HG03457 (cell line): ENCODE measurements around the gene FOXL1.

Experiments
- ATAC-seq: cut with Tn5 transposase; IDR thresholded peaks from one replicate; pipeline ENCODE4 v1.9.1; 2021; ENCODE audit warnings: moderate number of reproducible peaks; ENCODE audit not compliant: unreplicated experiment

Gene FOXL1

DNA sequence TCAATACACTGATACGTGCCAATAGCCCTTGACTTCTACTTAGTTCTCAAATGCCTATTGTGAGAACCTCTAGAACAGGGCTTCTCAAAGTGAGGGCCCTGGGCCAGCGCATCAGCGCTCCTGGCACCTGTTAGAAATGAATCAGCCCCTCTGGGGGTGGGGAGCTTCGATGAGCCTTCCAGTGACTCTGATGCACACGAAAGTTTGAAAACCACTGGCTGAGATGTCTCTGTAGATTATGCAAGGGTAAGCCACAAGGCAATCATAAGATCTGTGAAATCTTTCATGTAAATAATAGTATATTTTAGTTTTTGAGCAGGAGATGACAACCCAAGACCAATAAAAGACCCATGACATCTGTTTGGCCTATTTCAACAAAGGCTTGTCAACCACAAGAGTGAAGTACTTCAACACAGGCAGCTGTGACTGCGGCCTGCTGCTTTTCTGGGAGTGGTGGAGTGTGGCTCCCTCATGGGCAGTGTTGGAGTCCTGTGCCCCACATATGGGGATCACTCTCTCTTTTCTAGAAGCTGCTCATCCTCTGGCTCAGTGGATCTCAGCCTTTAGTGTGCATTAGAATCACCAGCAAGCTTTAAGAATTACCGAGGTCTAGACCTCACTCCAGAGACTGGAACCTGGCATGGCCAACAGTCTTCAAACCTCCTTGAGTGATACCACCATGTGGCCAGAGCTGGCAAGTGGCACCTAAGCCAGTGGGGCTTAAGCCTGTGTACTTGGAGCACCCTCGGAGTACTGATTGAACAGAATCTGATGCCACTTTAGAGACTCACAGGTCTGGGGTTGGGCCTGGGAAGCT lies 29.1 kb upstream of the FOXL1 start:
- ATAC-seq, result no peak

DNA sequence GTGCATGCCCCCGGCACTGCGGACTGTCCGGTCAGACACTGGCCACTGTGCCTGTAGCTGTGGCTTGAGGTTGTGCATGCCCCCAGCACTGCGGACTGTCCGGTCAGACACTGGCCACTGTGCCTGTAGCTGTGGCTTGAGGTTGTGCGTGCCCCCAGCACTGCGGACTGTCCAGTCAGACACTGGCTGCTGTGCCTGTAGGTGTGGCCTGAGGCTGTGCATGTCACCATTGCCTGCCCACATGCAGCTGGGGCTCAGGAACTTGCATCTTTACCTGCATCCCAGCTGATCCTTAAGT lies 28.5 kb upstream of the FOXL1 start:
- ATAC-seq, result no peak

DNA sequence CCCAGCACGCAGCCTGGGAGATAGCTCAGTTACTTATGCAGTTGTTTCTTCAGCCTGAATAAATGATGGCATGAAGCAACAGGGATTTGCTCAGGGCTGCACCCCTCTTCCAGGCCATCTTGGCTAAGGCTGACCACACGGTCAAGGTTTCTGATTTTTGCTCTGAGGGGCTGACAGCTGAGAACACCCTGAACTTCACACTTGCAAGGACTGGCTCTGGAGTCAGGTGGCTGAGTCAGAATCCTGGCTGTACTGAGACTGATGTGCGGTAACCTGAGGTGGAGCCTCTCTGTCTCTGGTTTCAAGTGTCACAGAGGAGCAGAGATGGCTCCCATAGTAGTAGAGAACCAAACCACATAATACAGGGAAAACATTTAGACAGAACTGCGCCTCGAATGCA lies 28.1 kb upstream of the FOXL1 start:
- no peak for ATAC-seq

DNA sequence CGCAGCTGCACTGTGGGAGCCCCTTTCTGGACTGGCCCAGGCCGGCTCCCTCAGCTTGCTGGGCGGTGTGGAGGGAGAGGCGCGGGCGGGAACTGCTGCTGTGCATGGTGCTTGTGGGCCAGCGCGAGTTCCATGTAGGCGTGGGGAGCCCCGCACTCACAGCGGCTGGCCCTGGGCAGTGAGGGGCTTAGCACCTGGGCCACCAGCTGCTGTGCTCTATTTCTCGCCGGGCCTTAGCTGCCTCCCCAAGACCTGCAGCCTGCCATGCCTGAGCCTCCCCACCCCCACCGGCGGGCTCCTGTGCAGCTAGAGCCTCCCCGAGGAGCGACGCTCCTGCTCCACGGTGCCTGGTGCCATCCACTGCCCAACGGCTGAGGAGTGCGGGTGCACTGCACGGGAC lies 25.0 kb upstream of the FOXL1 start:
- ATAC-seq, result no peak

DNA sequence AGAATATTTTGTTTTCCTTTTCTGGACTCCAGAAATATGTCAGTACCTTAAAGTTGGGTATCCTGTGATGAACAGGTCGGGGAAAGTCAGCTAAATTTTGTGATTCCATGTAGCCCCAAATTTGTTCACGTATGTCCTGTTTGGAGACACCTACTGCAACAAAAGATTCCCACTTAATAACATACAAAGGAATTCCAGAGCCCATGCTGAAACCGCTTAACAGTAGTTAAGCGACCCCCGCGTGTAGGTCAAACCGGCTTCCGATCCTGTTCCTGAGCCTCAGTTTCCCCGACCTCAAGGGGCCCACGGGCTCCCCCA lies 23.8 kb upstream of the FOXL1 start:
- no peak for ATAC-seq

DNA sequence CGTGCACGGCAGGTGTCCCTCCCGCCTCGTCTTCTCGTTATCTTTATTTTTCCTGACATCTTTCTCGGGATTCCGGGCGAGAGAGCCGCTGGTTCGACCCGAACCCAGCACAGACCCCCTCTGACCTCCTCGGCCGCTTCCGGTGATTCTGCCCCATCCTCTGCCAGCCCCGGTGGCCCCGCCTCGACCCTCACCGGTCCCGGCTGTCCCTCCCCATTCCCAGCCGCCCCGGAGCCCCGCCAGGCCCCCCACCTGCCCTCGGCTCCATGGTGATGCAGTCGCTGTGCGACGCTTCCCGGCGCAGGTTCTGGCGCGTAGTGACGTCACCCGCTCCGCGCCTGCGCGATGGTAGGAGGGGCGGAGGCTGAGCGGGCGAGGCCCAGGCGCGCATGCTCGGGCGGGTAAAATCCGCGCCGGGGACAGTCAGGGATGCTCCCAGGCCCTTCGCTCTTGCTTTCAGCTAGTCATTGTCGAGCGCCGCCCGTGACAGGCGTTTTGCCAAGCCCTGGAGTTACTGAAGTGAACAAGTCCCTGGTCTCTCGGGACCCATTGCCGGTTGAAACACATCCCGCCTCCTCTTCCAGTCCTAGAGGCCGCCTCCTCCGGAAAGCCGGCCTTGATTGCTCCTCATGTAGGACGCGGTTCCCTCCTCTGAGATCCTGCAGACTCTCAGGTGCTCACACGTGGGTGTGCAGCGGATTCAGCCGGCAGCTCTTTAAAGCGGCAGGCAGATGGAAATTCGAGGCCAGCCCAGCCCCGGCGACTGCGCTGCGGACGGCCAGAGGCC lies 23.2 kb upstream of the FOXL1 start, which contains the start of gene MTHFSD:
TSS of gene MTHFSD (minus strand) at position 319 of the 787 bp plus-strand sequence. CDS start at position 268, 51 bp downstream.
- ATAC-seq, result peak; percentile 60

DNA sequence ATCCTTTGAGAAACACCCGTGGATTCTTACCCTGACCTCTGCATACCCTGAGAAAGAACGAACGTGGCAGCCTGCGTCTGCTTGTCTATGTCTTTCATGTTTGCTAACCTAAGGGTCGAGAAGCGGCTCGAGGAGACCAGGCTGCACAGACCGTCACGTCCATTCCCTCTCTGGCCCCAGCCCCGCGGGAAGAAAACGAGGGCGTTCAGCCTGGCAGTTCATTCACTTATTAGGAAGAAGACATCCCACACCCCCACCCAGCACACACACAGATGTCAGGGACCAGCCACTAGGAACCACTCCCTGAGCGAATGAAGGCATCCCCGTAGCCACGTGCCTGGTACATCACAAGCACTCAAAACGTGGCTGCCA lies 22.7 kb upstream of the FOXL1 start:
- no peak for ATAC-seq

DNA sequence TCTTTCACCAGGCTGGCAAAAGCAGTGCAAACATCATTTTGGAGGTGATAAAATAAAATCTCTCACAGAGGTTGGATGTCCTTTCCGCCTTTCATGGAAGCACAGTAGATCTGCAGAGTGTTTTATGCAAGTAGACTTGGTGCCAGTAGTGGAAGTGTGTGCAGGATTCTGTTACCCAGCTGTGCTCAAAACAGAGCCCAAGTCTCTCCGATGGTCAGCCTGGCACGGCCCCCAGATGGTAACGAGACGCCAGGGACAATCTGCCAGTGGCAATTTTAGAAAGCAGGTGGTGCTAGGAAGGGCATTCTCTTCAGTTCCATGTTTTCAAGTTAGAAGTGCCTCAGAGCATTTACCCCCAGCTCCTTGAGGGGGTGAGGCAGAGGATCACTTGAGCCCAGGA lies 21.8 kb upstream of the FOXL1 start:
- no peak for ATAC-seq

DNA sequence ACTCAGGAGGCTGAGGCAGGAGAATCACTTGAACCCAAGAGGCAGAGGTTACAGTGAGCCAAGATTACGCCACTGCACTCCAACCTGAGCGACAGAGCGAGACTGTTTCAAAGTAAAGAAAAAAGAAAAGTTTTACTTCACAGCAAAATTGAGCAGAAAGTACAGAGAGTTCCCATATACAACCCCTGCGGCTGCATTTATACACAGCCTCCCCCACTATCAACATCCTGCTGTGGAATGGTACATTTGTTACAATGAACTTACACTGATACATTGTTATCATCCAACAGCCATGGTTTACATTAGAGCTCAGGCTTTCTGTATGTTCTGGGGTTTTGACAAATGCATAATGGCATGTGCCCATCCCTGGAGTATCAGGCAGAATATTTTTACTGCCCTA lies 20.8 kb upstream of the FOXL1 start:
- ATAC-seq, result no peak

DNA sequence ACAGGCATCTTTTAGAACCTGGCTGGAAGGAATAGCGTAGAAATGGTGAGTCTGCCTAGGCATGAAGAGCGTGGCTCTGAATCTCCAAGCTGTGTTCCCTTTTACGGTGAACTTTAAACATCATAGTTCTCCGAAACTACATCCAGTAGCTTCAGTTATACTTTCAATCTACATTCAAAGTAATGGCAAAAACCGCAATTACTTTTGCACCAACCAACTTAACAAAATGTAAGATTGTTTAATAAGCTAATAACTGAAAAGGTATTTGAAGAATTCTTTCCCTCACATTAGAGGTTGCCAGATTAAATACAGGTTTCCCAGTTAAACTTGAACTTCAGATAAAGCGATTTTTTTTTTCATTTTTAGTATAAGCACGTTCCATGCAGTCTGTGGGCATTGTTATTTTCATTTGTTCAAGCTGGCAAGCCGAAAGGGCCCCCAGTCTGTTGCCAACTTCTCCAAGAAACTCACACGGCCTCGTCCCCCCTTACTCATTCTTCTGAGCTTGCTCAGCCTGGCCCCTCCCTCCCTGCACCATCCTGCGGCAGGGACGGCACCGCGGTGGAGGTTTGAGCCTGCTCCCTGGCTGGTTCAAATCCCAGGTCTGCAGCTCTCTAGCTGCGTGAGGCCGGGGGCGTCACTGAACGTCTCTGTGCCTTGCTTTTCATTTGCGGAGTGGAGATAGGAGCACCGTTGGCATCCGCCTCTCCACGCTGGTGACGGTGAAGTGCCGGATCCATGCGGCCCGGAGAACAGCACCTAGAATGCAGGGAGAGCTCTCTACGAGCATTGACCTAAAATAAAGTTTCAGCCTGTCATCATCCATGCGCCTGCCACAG lies 19.8 kb upstream of the FOXL1 start:
- no peak for ATAC-seq

DNA sequence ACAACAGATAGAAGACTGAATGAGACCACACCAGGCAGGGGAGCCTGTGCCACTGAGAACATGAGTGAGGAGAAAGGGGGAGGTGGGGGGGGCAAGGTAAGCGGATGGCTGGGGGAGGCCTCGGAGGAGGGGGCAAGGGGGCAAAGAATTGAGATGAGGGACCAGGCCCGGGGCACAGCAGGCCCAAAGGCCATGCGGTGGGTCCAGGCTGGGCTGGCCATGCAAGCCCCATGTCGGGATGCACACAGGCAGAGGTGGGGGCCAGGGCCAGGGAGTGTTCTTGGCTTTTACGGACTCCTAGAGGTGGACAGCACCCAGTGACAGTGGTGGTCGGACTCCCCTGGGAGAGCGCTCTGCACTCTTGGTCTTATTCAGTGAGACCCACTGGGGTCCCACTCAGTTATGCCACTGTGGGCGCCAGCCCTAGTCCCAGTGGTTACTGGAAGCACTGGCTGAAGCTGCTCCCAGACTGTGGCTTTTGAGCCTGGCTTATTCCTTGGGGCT lies 18.5 kb upstream of the FOXL1 start:
- no peak for ATAC-seq

DNA sequence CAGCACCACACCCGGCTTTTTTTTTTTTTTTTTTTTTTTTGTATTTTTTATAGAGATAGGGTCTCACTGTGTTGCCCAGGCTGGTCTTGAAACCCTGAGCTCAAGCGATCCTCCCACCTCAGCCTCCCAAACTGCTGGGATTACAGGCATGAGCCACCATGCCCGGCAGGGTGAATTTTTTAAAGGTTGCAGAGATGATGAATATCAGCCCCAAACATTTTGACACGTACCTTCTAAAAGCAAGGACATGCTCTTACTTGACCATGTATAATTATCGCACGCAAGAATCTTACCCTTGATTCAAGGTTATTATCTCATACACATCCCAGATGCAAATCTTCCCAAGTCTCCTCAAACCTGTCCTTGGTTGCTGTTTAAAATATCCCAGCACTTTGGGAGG lies 16.0 kb upstream of the FOXL1 start:
- no peak for ATAC-seq

DNA sequence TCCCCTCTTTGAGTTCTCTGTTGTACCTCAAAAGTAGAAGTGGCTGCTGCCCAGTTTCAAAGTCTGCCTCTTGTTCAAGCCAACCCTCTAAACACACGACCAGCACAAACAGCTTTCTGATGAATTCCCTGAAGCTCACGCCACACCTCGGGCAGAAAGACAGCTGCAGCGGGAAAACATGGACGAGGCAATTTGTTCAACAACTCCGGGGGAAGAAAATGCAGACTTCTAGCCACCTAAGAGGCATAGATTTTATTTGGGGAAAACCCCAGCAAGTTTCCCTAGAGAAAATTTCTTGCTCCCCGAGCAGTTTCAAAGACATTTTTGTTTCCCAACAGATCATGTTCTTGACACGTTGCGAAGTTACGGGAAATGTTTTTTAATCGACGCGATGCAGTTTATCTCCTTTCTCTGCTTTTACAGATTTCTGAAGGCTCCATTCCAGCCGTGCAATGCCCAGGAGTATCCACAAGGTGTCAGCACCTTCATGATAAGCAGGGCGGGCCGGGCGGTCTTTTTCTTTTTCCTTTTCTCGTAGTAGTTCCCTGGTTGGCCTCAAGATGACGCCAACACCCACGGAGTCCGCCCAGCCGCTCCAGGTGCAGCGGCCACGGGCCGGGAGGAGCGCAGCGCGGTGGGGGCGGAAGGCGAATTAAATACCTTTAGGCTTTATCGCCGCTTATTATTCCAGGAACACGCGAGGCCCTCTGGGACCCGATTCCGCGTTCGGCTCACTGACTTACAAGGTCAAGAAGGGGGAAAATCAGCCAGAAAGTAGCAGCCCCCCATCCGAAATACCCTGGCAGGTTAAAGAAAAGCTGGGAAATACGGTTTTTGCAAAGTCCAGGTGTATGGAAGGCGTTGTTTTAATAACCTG lies 14.6 kb upstream of the FOXL1 start:
- ATAC-seq, result no peak

DNA sequence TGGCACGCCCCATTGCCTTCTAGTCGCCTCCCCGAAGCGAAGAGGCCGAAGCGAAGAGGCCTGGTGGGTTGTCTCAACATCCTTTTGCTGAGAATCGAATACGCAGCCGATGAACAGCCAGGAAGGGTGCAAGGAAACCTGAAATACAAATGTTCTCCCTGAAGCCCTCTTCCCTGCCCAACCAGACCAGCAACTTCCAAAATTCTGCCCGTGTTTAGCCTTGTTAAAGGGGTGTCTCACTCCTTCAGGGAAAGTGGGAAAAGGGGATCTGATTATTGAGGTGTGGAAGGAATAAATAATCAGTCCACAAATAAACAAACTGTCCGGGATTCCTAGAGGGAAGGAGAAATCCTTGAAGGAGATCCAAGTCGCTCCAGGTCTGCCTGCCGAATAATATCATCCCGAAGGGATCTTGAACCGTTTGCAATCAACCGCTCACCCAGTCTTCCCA lies 13.1 kb upstream of the FOXL1 start:
- ATAC-seq, result no peak

DNA sequence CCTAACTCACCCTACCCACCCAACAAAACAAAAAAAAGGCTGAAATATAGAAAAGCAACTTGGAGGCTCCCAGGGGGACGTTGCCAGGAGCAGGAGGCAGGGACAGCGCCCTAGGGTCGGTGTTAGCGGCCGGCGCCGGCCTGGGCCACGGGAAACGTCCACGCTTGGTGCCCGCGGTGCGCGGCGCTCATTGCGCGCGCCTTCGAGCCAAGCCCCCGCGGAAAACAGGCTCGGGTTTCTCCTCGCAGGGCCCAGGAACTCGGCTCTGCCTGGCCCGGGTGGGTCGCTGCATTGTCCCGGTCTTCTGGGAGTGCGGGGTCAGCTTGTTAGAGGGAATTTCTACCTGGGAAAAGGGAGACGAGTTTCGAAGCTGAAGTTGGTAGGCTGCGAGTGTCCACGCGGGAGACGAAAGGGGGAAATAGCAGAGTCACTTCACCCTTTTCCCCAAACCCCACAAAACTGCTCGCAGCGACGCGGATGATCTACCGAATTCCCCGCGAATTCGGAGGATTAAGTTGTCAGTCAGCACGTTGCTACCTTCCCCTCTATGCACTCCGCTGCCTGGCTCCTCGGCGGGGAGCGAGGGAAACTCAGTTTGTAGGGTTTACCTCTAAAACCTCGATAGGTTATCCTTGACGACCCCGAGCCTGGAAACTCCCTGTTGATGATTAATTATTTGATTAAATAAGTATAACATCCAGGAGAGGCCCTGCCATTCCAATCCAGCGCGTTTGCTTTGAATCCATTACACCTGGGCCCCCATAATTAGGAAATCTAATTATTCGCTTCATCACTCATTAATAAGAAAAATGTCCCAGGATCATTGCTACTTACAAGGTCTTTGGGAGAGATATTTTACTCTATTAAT lies 12.5 kb upstream of the FOXL1 start:
- no peak for ATAC-seq

DNA sequence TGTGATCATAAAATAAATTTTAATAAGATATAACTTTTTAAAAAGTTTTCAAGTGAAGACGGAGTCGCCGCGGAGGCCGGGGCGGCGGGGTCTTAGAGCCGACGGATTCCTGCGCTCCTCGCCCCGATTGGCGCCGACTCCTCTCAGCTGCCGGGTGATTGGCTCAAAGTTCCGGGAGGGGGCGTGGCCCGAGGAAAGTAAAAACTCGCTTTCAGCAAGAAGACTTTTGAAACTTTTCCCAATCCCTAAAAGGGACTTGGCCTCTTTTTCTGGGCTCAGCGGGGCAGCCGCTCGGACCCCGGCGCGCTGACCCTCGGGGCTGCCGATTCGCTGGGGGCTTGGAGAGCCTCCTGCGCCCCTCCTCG lies 11.8 kb upstream of the FOXL1 start, which contains the start of gene FOXC2:
TSS of gene FOXC2 (plus strand) at position 229 of the 365 bp plus-strand sequence. CDS start 507 bp downstream, outside the sequence.
- no peak for ATAC-seq

DNA sequence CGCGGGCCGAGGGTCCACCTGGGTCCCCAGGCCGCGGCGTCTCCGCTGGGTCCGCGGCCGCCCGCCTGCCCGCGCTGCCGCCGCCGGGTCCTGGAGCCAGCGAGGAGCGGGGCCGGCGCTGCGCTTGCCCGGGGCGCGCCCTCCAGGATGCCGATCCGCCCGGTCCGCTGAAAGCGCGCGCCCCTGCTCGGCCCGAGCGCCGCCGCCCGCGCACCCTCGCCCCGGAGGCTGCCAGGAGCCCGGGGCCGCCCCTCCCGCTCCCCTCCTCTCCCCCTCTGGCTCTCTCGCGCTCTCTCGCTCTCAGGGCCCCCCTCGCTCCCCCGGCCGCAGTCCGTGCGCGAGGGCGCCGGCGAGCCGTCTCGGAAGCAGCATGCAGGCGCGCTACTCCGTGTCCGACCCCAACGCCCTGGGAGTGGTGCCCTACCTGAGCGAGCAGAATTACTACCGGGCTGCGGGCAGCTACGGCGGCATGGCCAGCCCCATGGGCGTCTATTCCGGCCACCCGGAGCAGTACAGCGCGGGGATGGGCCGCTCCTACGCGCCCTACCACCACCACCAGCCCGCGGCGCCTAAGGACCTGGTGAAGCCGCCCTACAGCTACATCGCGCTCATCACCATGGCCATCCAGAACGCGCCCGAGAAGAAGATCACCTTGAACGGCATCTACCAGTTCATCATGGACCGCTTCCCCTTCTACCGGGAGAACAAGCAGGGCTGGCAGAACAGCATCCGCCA lies 11.2 kb upstream of the FOXL1 start:
- no peak for ATAC-seq

DNA sequence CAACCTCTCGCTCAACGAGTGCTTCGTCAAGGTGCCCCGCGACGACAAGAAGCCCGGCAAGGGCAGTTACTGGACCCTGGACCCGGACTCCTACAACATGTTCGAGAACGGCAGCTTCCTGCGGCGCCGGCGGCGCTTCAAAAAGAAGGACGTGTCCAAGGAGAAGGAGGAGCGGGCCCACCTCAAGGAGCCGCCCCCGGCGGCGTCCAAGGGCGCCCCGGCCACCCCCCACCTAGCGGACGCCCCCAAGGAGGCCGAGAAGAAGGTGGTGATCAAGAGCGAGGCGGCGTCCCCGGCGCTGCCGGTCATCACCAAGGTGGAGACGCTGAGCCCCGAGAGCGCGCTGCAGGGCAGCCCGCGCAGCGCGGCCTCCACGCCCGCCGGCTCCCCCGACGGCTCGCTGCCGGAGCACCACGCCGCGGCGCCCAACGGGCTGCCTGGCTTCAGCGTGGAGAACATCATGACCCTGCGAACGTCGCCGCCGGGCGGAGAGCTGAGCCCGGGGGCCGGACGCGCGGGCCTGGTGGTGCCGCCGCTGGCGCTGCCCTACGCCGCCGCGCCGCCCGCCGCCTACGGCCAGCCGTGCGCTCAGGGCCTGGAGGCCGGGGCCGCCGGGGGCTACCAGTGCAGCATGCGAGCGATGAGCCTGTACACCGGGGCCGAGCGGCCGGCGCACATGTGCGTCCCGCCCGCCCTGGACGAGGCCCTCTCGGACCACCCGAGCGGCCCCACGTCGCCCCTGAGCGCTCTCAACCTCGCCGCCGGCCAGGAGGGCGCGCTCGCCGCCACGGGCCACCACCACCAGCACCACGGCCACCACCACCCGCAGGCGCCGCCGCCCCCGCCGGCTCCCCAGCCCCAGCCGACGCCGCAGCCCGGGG lies 10.4 kb upstream of the FOXL1 start:
- ATAC-seq, result no peak
